Upper lobe of left lung (tissue), 6 donors: ENCODE measurements around the gene CACFD1. TPM values are rescaled to one million over a fixed set of nuclear protein-coding genes. Genes with fewer than 3 reads are reported as not detected.

Experiments used
- ATAC-seq, 2 donors: fragments of 200-7000 bp; cut with Tn5 transposase; one replicate each; pipeline ENCODE4 v1.9.1; 2022; ENCODE audit warnings: mild to moderate bottlenecking in 2 of 2, moderate library complexity in 2 of 2; ENCODE audit not compliant: low FRiP score in 2 of 2
- DNase-seq, 2 donors: peaks; one replicate each; pipeline ENCODE4 v3.0.0-alpha.2; 2019 to 2020
- H3K27ac ChIP-seq, 4 donors: fragments of 200-600 bp; sonication (generic); one replicate each; pipeline ENCODE4 v1.5.1; 2016 to 2019
- H3K27me3 ChIP-seq, 4 donors: fragments of 200-600 bp; sonication (generic); one replicate each; pipeline ENCODE4 v1.5.1; 2017 to 2019
- H3K36me3 ChIP-seq, 4 donors: fragments of 200-600 bp; sonication (generic); one replicate each; pipeline ENCODE4 v1.5.1; 2016 to 2019
- H3K4me1 ChIP-seq, 4 donors: fragments of 200-600 bp; sonication (generic); one replicate each; pipeline ENCODE4 v1.5.1; 2018 to 2019
- H3K4me3 ChIP-seq, 4 donors: fragments of 200-600 bp; sonication (generic); one replicate each; pipeline ENCODE4 v1.5.1; 2017 to 2019; ENCODE audit warnings: mild to moderate bottlenecking in 2 of 4, moderate library complexity in 1 of 4
- H3K9me3 ChIP-seq, 4 donors: fragments of 200-600 bp; sonication (generic); one replicate each; pipeline ENCODE4 v1.5.1; 2018 to 2019
- CTCF ChIP-seq, 6 experiments: fragments of 450-650 bp in 4 of 6; fragments of 200-600 bp in 2 of 6; sonication (generic) in 2 of 6; IDR thresholded peaks; one replicate each; pipeline ENCODE4 v1.5.1; 2016 to 2019; ENCODE audit warnings: antibody characterized with exemption in 6 of 6
- EP300 ChIP-seq, 4 donors: sonication (generic); formaldehyde crosslinking; IDR thresholded peaks; one replicate each; pipeline ENCODE4 v1.5.1; 2017; ENCODE audit warnings: antibody characterized with exemption in 4 of 4, control low read depth in 2 of 4
- POLR2A ChIP-seq, 4 donors: fragments of 450-650 bp; IDR thresholded peaks; one replicate each; pipeline ENCODE4 v1.5.1; 2016 to 2017; ENCODE audit warnings: antibody characterized with exemption in 4 of 4, mild to moderate bottlenecking in 2 of 4
- POLR2AphosphoS5 ChIP-seq, 2 donors: sonication (generic); formaldehyde crosslinking; IDR thresholded peaks; one replicate each; pipeline ENCODE4 v1.5.1; 2017; ENCODE audit warnings: antibody characterized with exemption in 2 of 2
- WGBS, 2 donors: methylation state at CpG; one replicate each; pipeline ENCODE4 v1.1.5; 2017 to 2018; 5-methylcytosine and 5-hydroxymethylcytosine counted together
- total RNA-seq, 6 donors: library from RNA; depleted of rRNA in 4 of 6; stranded (reverse); fragments of >200 nt in 4 of 6; gene quantifications; one replicate each; pipeline versions ENCODE4 v1.1.0 to v1.2.1, GENCODE V29; 2016 to 2021
- donor health status: DM: no; HTN: no; CAD: no; lungs with moderate emphysema.
- donor health status: DM: no; HTN: yes; CAD: no; lungs with severe emphysema.

Gene CACFD1
- total RNA-seq, 6 donors from 2014 or later = 31.1 to 52.8 (median 38.5) TPM

- ATAC-seq (no peak), DNase-seq (no peak)
- TF ChIP-seq EP300 (IDR thresholded peaks at IDR 0.05) (no peak), POLR2AphosphoS5 (IDR thresholded peaks at IDR 0.05) (no peak), POLR2A (IDR thresholded peaks at IDR 0.05) (no peak), CTCF (IDR thresholded peaks at IDR 0.05) (no peak)
- Histone ChIP-seq H3K9me3 (no peaks in the 10 kb centered on the region), H3K27me3 (peaks cover 0 to 9% (median 3%) of the 10 kb centered on the region in 4 donors), H3K36me3 (no peaks in the 10 kb centered on the region), H3K27ac (no peak overlapping the region), H3K4me3 (peak overlapping the region in 3 of 4 donors; percentile 36 to 47 (median 42)), H3K4me1 (peaks cover 7 to 22% (median 10%) of the 10 kb centered on the region in 4 donors)
- 8 to 14% methylated on average over 8 to 12 of the region's 18 CpGs for WGBS, 2 donors
Observed at GRCh38 chr9:133429214-133429613, 30.6 kb upstream of the CACFD1 start.

- H3K36me3 ChIP-seq = no peaks in the 10 kb centered on the region
- peak in 1 of 2 donors; percentile 85 for DNase-seq
- no peak overlapping the region for H3K27ac ChIP-seq
- TF ChIP-seq POLR2AphosphoS5 (IDR thresholded peaks at IDR 0.05) = no peak
- no peak for TF ChIP-seq POLR2A (IDR thresholded peaks at IDR 0.05)
- peak in 4 of 6 experiments; percentile 13 to 30 (median 24) for TF ChIP-seq CTCF (IDR thresholded peaks at IDR 0.05)
- no peak for TF ChIP-seq EP300 (IDR thresholded peaks at IDR 0.05)
- WGBS, 2 donors = 25 to 52% methylated on average over 6 to 49 of the region's 49 CpGs
- no peaks in the 10 kb centered on the region for H3K9me3 ChIP-seq
- ATAC-seq = peak in 1 of 2 donors; percentile 34
- no peak overlapping the region for H3K4me3 ChIP-seq
- H3K4me1 ChIP-seq = peaks cover 7 to 22% (median 10%) of the 10 kb centered on the region in 4 donors
- H3K27me3 ChIP-seq = peaks cover 0 to 9% (median 3%) of the 10 kb centered on the region in 4 donors
Observed at GRCh38 chr9:133429641-133430161, 30.1 kb upstream of the CACFD1 start.

- peaks cover 0 to 9% (median 3%) of the 10 kb centered on the region in 4 donors for H3K27me3 ChIP-seq
- 92 to 95% methylated on average over 1 of the region's 1 CpG for WGBS, 2 donors
Observed at GRCh38 chr9:133430244-133430643, 29.5 kb upstream of the CACFD1 start.

GRCh38 chr9:133433351-133433843, 26.4 kb upstream of the CACFD1 start:
- Histone ChIP-seq H3K4me1 (peaks cover 6 to 16% (median 7%) of the 10 kb centered on the region in 4 donors), H3K36me3 (no peaks in the 10 kb centered on the region), H3K27me3 (peaks cover 0 to 5% (median 2%) of the 10 kb centered on the region in 4 donors), H3K27ac (no peak overlapping the region), H3K4me3 (no peak overlapping the region), H3K9me3 (no peaks in the 10 kb centered on the region)
- ATAC-seq (no peak), DNase-seq (no peak)
- WGBS, 2 donors = 87 to 90% methylated on average over 4 to 11 of the region's 11 CpGs
- no peak for TF ChIP-seq POLR2AphosphoS5 (IDR thresholded peaks at IDR 0.05)
- TF ChIP-seq CTCF (IDR thresholded peaks at IDR 0.05) = no peak
- no peak for TF ChIP-seq EP300 (IDR thresholded peaks at IDR 0.05)
- no peak for TF ChIP-seq POLR2A (IDR thresholded peaks at IDR 0.05)

More at GRCh38 chr9:133430244-133430643, 29.5 kb upstream of the CACFD1 start:
- Histone ChIP-seq H3K27ac (no peak overlapping the region), H3K4me1 (peaks cover 7 to 22% (median 10%) of the 10 kb centered on the region in 4 donors), H3K36me3 (no peaks in the 10 kb centered on the region), H3K4me3 (no peak overlapping the region), H3K9me3 (no peaks in the 10 kb centered on the region)
- ATAC-seq = no peak
- DNase-seq = no peak
- no peak for TF ChIP-seq POLR2AphosphoS5 (IDR thresholded peaks at IDR 0.05)
- TF ChIP-seq EP300 (IDR thresholded peaks at IDR 0.05) = no peak
- TF ChIP-seq POLR2A (IDR thresholded peaks at IDR 0.05) = no peak
- no peak for TF ChIP-seq CTCF (IDR thresholded peaks at IDR 0.05)

GRCh38 chr9:133436681-133437080, 23.1 kb upstream of the CACFD1 start:
- H3K27me3 ChIP-seq = no peaks in the 10 kb centered on the region
- H3K36me3 ChIP-seq = no peaks in the 10 kb centered on the region
- no peaks in the 10 kb centered on the region for H3K9me3 ChIP-seq
- DNase-seq = no peak
- no peaks in the 10 kb centered on the region for H3K4me1 ChIP-seq
- no peak overlapping the region for H3K4me3 ChIP-seq
- ATAC-seq = no peak
- no peak overlapping the region for H3K27ac ChIP-seq
- WGBS, 2 donors = 76 to 86% methylated on average over 7 to 16 of the region's 16 CpGs
- TF ChIP-seq POLR2A (IDR thresholded peaks at IDR 0.05) = no peak
- no peak for TF ChIP-seq POLR2AphosphoS5 (IDR thresholded peaks at IDR 0.05)
- TF ChIP-seq CTCF (IDR thresholded peaks at IDR 0.05) = no peak
- no peak for TF ChIP-seq EP300 (IDR thresholded peaks at IDR 0.05)
